OCI-LY1 (cell line): Measurements from ENCODE around the gene B2M.
A peak's percentile ranks its signal among the peaks of the same experiment; 100 is the strongest.

Experiments used
- H2AFZ ChIP-seq: fragments of 200-600 bp; sonication (generic), shearing (Covaris generic); 2 replicates; pipeline ENCODE4 v1.6.0; 2014; ENCODE audit warnings: antibody characterized with exemption, mild to moderate bottlenecking, low read length
- H3F3A ChIP-seq: fragments of 200-600 bp; sonication (generic), shearing (Covaris generic); 2 replicates; pipeline ENCODE4 v1.6.0; 2014; ENCODE audit warnings: mild to moderate bottlenecking, antibody characterized with exemption, low read length, moderate library complexity; ENCODE audit not compliant: insufficient read depth
- H3K27ac ChIP-seq: fragments of 200-600 bp; sonication (generic); 2 replicates; pipeline ENCODE4 v1.5.1; 2014; ENCODE audit warnings: low read length, mixed run types, mild to moderate bottlenecking, low read depth; ENCODE audit not compliant: poor library complexity, severe bottlenecking
- H3K27me3 ChIP-seq: fragments of 200-600 bp; sonication (generic); 2 replicates; pipeline ENCODE4 v1.6.0; 2014; ENCODE audit warnings: antibody characterized with exemption, mild to moderate bottlenecking, low read length, moderate library complexity; ENCODE audit not compliant: insufficient read depth
- H3K36me3 ChIP-seq: fragments of 200-600 bp; sonication (generic); 2 replicates; pipeline ENCODE4 v1.6.1; 2014; ENCODE audit warnings: mild to moderate bottlenecking, antibody characterized with exemption, low read length, moderate library complexity, mixed read lengths; ENCODE audit not compliant: insufficient read depth
- H3K4me1 ChIP-seq: fragments of 200-600 bp; sonication (generic); 2 replicates; pipeline ENCODE4 v1.5.1; 2014; ENCODE audit warnings: mild to moderate bottlenecking, low read length, moderate library complexity; ENCODE audit not compliant: insufficient read depth, severe bottlenecking
- H3K4me2 ChIP-seq: fragments of 200-600 bp; sonication (generic), shearing (Covaris generic); 2 replicates; pipeline ENCODE4 v1.6.1; 2014; ENCODE audit warnings: low read length
- H3K4me3 ChIP-seq: fragments of 200-600 bp; sonication (generic); 2 replicates; pipeline ENCODE4 v1.5.1; 2014; ENCODE audit warnings: low read length, low read depth, mild to moderate bottlenecking, mixed read lengths; ENCODE audit not compliant: poor library complexity, severe bottlenecking
- H3K79me2 ChIP-seq: fragments of 200-600 bp; shearing (Covaris generic); 2 replicates; pipeline ENCODE4 v1.6.1; 2016; ENCODE audit warnings: mixed run types, low read length, mixed read lengths; ENCODE audit not compliant: insufficient read depth
- H3K9ac ChIP-seq: fragments of 200-600 bp; sonication (generic), shearing (Covaris generic); 2 replicates; pipeline ENCODE4 v1.6.1; 2014; ENCODE audit warnings: mild to moderate bottlenecking, low read length, mixed read lengths
- H3K9me2 ChIP-seq: fragments of 200-600 bp; sonication (generic), shearing (Covaris generic); 2 replicates; pipeline ENCODE4 v1.6.1; 2014; ENCODE audit warnings: low read depth, mild to moderate bottlenecking, low read length, mixed read lengths
- H3K9me3 ChIP-seq: fragments of 200-600 bp; shearing (Covaris generic); 2 replicates; pipeline ENCODE4 v1.6.1; 2014; ENCODE audit warnings: low read length, mixed read lengths
- H4K20me1 ChIP-seq: fragments of 200-600 bp; sonication (generic), shearing (Covaris generic); 2 replicates; pipeline ENCODE4 v1.6.0; 2016; ENCODE audit warnings: mild to moderate bottlenecking, low read length; ENCODE audit not compliant: insufficient read depth
- CTCF ChIP-seq: fragments of 200-600 bp; sonication (generic), shearing (Covaris generic); IDR thresholded peaks from 2 replicates; pipeline ENCODE4 v1.5.1; 2017; ENCODE audit warnings: mild to moderate bottlenecking, antibody characterized with exemption, low read length, moderate library complexity, mixed read lengths
- EZH2 ChIP-seq: fragments of 200-600 bp; sonication (generic), shearing (Covaris generic); IDR thresholded peaks from 2 replicates; pipeline ENCODE4 v1.8.0; 2017; ENCODE audit warnings: borderline replicate concordance, mixed run types, mild to moderate bottlenecking, antibody characterized with exemption, low read length, moderate library complexity, mixed read lengths

Gene B2M

GRCh38 chr15:44720460-44721176 is 9.3 kb downstream of the B2M start:
- H3K9me3 ChIP-seq, result no peaks in the 10 kb centered on the region
- no peak for TF ChIP-seq CTCF
- H4K20me1 ChIP-seq, result no peaks in the 10 kb centered on the region
- H3K9ac ChIP-seq, result no peak overlapping the region
- H3K4me1 ChIP-seq, result peaks cover 63% of the 10 kb centered on the region
- H3K9me2 ChIP-seq, result no peaks in the 10 kb centered on the region
- H3K4me2 ChIP-seq, result no peak overlapping the region
- H3F3A ChIP-seq, result peaks cover 4% of the 10 kb centered on the region; the same call in 1 of the 2 replicates
- H3K4me3 ChIP-seq, result no peak overlapping the region
- peaks cover 33% of the 10 kb centered on the region for H3K36me3 ChIP-seq
- H3K79me2 ChIP-seq, result no peaks in the 10 kb centered on the region
- no peaks in the 10 kb centered on the region for H3K27me3 ChIP-seq
- H3K27ac ChIP-seq, result peak overlapping the region; percentile 86
- no peak overlapping the region for H2AFZ ChIP-seq

- Histone ChIP-seq H3K4me3 (no peak overlapping the region), H3K27ac (peak overlapping the region; percentile 86), H4K20me1 (no peaks in the 10 kb centered on the region), H3K79me2 (no peaks in the 10 kb centered on the region), H3K4me1 (peaks cover 77% of the 10 kb centered on the region), H3K9ac (peak overlapping the region; percentile 36; the same call in 1 of the 2 replicates), H3K27me3 (no peaks in the 10 kb centered on the region), H3K36me3 (peaks cover 19% of the 10 kb centered on the region), H3K9me2 (no peaks in the 10 kb centered on the region), H2AFZ (0 out of 2 replicates have a peak overlapping the region, but pooled peaks have one; percentile 13), H3F3A (peaks cover 4% of the 10 kb centered on the region; the same call in 1 of the 2 replicates), H3K9me3 (no peaks in the 10 kb centered on the region), H3K4me2 (no peak overlapping the region)
- no peak for TF ChIP-seq EZH2
- no peak for TF ChIP-seq CTCF
Observed at GRCh38 chr15:44722011-44722410, 10.7 kb downstream of the B2M start.

GRCh38 chr15:44726136-44726535 is 14.8 kb downstream of the B2M start:
- peaks cover 79% of the 10 kb centered on the region for H3K4me1 ChIP-seq
- H3K9me3 ChIP-seq, result no peaks in the 10 kb centered on the region
- H3K4me2 ChIP-seq, result peak overlapping the region; percentile 90
- H2AFZ ChIP-seq, result no peak overlapping the region
- H3K9ac ChIP-seq, result peak overlapping the region; percentile 82
- no peaks in the 10 kb centered on the region for H4K20me1 ChIP-seq
- TF ChIP-seq EZH2 (no peak), CTCF (no peak)
- peaks cover 7% of the 10 kb centered on the region; the same call in 1 of the 2 replicates for H3K79me2 ChIP-seq
- no peaks in the 10 kb centered on the region for H3K27me3 ChIP-seq
- H3K36me3 ChIP-seq, result no peaks in the 10 kb centered on the region
- no peaks in the 10 kb centered on the region for H3K9me2 ChIP-seq
- peaks cover 3% of the 10 kb centered on the region; the same call in 1 of the 2 replicates for H3F3A ChIP-seq
- peak overlapping the region; percentile 60 for H3K4me3 ChIP-seq
- peak overlapping the region; percentile 97 for H3K27ac ChIP-seq
